Gastrocnemius medialis (tissue), 4 donors: Measurements from ENCODE around the gene CCDC192.

ENCODE experiments used
- POLR2A ChIP-seq, 2 donors: fragments of 450-650 bp; IDR thresholded peaks; one replicate each; pipeline ENCODE4 v1.6.1; 2017; ENCODE audit warnings: antibody characterized with exemption in 2 of 2, mild to moderate bottlenecking in 2 of 2, moderate library complexity in 2 of 2
- TF ChIP-seq, protein P1 (sequence below), 5 experiments: fragments of 450-650 bp in 3 of 5; fragments of 200-600 bp in 2 of 5; sonication (generic) in 2 of 5; IDR thresholded peaks in 4 of 5; conservative IDR thresholded peaks in 1 of 5; 1 replicate in 4 of 5; 2 replicates in 1 of 5; pipeline ENCODE4 v1.5.1; 2016 to 2019; ENCODE audit warnings: antibody characterized with exemption in 5 of 5, mild to moderate bottlenecking in 3 of 5, moderate library complexity in 3 of 5

DNA sequence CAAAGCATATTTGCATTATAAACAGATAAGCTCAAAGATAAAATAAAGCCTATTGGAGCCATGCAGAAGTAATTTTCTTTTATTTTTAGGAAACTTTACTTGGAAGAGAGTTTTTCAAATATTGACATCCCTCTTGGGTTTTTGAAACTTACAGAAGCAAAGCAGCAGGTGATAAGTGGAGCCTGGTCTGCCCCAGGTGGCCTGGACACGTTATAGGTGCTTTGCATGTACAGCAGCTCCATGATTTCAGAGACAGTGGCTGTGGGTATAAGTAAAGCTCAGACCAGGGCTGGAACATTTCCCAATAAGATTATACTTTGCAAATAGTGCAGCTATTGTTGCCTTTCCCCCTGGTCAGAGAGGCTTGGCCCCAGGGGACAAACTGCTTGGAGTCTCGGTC, 51.5 kb downstream of the CCDC192 start:
- TF ChIP-seq, protein P1, sequence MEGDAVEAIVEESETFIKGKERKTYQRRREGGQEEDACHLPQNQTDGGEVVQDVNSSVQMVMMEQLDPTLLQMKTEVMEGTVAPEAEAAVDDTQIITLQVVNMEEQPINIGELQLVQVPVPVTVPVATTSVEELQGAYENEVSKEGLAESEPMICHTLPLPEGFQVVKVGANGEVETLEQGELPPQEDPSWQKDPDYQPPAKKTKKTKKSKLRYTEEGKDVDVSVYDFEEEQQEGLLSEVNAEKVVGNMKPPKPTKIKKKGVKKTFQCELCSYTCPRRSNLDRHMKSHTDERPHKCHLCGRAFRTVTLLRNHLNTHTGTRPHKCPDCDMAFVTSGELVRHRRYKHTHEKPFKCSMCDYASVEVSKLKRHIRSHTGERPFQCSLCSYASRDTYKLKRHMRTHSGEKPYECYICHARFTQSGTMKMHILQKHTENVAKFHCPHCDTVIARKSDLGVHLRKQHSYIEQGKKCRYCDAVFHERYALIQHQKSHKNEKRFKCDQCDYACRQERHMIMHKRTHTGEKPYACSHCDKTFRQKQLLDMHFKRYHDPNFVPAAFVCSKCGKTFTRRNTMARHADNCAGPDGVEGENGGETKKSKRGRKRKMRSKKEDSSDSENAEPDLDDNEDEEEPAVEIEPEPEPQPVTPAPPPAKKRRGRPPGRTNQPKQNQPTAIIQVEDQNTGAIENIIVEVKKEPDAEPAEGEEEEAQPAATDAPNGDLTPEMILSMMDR (IDR thresholded peaks at IDR 0.05 in 4 of 5, conservative IDR thresholded peaks at IDR 0.05 in 1 of 5), result no peak
- no peak for TF ChIP-seq POLR2A (IDR thresholded peaks at IDR 0.05)
